ENCODE data around the gene PPFIBP2.

PPFIBP2 gene

GRCh38 chr11:7605186-7605943 lies 91.6 kb downstream of the PPFIBP2 start:
- no peak for DNase-seq

GRCh38 chr11:7606496-7606895 lies 92.7 kb downstream of the PPFIBP2 start:
- no peak for DNase-seq

GRCh38 chr11:7609015-7609414 lies 95.2 kb downstream of the PPFIBP2 start:
- DNase-seq, result no peak

- DNase-seq, result no peak
Observed at GRCh38 chr11:7609521-7609920, 95.7 kb downstream of the PPFIBP2 start.

GRCh38 chr11:7610393-7610792 lies 96.6 kb downstream of the PPFIBP2 start:
- no peak for DNase-seq

- DNase-seq, result no peak
Observed at GRCh38 chr11:7611411-7611810, 97.6 kb downstream of the PPFIBP2 start.

- DNase-seq, result no peak
Observed at GRCh38 chr11:7612056-7612660, 98.4 kb downstream of the PPFIBP2 start.

GRCh38 chr11:7612661-7613393 lies 99.0 kb downstream of the PPFIBP2 start:
- no peak for DNase-seq

GRCh38 chr11:7613394-7613720 lies 99.6 kb downstream of the PPFIBP2 start:
- no peak for DNase-seq

- no peak for DNase-seq
Observed at GRCh38 chr11:7614656-7615055, 100.9 kb downstream of the PPFIBP2 start.

GRCh38 chr11:7617032-7617431 lies 103.2 kb downstream of the PPFIBP2 start:
- DNase-seq, result no peak

- DNase-seq, result no peak
Observed at GRCh38 chr11:7619322-7619721, 105.5 kb downstream of the PPFIBP2 start.

GRCh38 chr11:7621090-7621489 lies 107.3 kb downstream of the PPFIBP2 start:
- no peak for DNase-seq

- DNase-seq, result no peak
Observed at GRCh38 chr11:7621554-7621953, 107.8 kb downstream of the PPFIBP2 start.

- DNase-seq, result no peak
Observed at GRCh38 chr11:7622721-7623120, 108.9 kb downstream of the PPFIBP2 start.

- no peak for DNase-seq
Observed at GRCh38 chr11:7628660-7629059, 114.9 kb downstream of the PPFIBP2 start.

GRCh38 chr11:7630002-7630401 lies 116.2 kb downstream of the PPFIBP2 start:
- no peak for DNase-seq

- no peak for DNase-seq
Observed at GRCh38 chr11:7632211-7632610, 118.4 kb downstream of the PPFIBP2 start.

GRCh38 chr11:7635137-7635536 lies 121.3 kb downstream of the PPFIBP2 start:
- DNase-seq, result no peak

- no peak for DNase-seq
Observed at GRCh38 chr11:7635708-7636107, 121.9 kb downstream of the PPFIBP2 start.

- DNase-seq, result no peak
Observed at GRCh38 chr11:7636350-7636749, 122.6 kb downstream of the PPFIBP2 start.

- DNase-seq, result no peak
Observed at GRCh38 chr11:7637447-7638157, 123.8 kb downstream of the PPFIBP2 start.

Measured in NCI-H1092 (cell line).